Suppressor macrophage treated with lipopolysaccharide for 4 hours (primary cell): ENCODE data around the gene C11orf16.
"Not testable (repeated sequence)": the region's sequence is repeated elsewhere in the genome, so short reads cannot be mapped to it uniquely, and the experiment has no call there.

Experiments used
- DNase-seq: peaks from one replicate; pipeline ENCODE4 v3.0.0-alpha.2; 2020

C11orf16 gene

GRCh38 chr11:8935789-8936188, 3.0 kb upstream of the C11orf16 start:
- not testable (repeated sequence) for DNase-seq

DNA sequence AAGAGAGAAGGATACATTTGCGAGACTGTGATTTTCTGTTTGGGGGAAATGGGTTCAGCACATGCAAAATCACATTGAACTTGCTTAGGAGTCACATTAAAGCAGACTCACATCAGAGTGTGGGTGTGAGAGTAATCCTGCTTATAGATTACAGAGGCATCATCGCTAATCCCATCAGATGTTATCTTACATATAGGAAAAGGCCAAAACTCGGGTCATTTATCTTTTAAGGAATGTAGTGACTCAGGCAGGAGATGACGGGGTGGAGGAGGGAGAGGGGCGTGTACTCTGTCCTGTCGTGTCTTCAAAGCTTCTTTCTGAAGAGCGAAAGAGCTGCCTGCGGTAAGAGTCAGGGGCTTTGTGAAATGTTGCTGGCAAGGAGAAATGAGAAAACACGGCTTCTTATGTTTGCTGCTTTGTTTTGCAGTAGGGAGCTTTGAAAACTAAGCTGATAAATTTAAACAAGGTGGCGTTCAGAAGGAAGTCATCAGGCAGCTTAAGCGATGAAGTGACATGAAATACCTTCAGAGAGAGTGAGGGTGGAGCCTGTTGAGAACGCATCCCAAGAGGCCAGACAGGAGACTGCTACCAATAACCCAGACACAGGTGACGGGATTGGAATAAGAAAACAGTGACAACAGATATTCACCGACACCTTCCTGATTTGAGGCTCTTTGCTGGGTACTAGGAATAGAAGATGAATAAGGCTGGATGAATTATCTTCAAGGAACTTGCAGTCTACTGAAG, 2.2 kb upstream of the C11orf16 start:
- no peak for DNase-seq

- DNase-seq, result no peak
Measured at GRCh38 chr11:8933931-8934330, 1.2 kb upstream of the C11orf16 start.

DNA sequence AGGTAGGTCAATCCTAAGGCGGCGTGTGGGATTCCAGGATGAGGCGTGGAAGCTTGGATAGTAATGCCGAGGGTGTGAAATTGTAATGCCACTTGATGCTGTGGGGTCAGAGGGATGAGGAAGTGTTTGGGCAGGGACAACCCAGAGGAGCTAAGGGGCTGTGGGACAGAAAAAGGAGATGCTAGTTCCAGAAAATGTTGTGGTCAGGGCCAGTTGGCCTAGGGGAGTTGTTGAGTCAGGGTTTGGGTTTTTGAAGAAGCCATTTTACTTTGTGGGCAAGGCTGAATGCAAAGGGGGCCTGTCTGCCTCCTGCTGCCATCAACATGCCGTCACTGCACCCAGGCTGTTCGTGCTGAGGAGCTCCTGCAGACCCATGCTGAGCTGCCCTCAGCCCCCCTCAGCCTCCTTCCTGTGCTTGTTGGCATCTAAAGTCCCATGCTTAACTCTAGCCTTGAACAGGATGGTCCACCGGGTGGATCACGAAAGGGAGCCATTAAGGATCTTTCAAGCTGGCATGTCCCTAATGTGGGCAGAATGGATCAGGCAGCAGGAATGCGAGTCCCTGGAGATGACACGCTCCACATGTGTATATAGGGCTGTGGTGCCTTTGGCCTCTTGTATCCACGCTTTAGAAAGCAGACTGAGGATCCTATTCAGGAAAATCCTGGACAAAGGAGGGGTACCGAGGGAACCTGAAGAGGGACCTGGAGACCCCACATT, 2.1 kb downstream of the C11orf16 start:
- no peak for DNase-seq

- no peak for DNase-seq
Measured at GRCh38 chr11:8928981-8929615, 3.6 kb downstream of the C11orf16 start.

GRCh38 chr11:8928205-8928604, 4.5 kb downstream of the C11orf16 start:
- no peak for DNase-seq

DNA sequence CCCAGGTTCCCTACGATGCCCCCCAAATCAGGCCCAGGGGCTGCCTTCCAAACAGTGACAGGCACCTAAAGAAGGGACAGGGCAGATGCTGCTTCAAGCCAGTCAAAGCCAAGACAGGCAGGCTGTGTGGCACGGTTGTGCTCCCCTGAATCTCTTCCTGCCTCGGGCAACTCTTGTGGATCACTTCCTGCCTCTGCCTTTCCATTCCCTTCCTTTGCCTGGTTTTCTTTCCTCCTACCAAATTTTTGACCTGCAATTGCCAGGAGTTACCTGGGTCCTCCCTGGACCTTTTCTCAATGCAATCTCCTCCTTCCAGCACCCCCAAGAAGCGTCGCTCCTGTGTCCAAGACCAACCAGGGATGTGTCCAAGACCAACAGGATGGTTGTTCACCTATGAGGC, 5.5 kb downstream of the C11orf16 start:
- no peak for DNase-seq

DNA sequence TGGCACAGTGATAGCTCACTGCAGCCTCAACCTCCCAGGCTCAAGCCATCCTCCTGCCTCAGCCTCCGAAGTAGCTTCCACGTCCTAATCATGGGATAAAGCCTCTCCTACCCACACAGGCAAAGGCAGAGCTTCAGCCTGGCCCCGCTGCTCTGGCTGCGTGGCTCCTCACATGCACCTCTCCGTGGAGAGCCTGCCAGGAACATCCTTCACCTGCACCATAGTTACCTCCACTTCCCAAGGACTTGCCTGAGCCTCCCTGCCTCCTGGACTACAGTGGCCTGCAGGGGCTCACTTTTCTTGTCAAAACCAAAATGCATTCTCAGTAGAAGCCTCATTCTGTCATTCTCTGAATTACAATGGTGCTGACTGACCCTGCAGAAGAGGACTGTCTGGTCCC, 6.5 kb downstream of the C11orf16 start:
- DNase-seq, result no peak

- DNase-seq, result no peak
Measured at GRCh38 chr11:8925711-8926110, 7.0 kb downstream of the C11orf16 start.

GRCh38 chr11:8922691-8923090, 10.1 kb downstream of the C11orf16 start:
- DNase-seq, result no peak

DNA sequence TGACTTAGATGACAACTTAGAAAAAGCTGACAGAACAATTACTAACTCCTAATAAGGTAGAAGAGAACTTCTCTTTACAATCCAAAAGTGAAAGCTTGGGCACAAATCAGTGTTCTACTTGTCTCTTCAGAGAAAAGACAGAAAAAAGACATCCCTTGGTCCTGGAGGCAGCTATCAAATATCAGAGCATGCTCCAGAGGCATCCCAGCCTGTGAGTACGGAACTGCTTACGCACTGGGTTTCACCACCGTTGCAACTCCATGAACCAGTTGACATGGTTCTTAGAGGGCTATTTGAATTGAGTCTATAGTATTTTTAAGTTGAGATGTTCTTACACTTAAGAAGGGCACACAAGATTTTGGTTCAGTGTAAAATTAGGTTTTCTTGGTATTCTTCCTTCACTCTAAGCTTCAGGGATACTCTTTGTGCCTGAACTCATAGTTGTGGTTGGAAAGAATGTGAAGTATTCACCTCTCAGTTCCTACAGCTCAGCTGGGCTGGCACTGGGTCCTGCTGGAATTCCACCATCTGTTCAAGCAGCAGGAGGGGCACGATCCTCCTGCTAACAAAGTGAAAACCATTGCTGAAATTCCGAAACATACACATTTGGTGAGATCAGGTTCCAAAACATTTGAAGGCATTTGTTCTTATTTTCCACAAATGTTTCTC, 15.5 kb downstream of the C11orf16 start:
- no peak for DNase-seq

DNA sequence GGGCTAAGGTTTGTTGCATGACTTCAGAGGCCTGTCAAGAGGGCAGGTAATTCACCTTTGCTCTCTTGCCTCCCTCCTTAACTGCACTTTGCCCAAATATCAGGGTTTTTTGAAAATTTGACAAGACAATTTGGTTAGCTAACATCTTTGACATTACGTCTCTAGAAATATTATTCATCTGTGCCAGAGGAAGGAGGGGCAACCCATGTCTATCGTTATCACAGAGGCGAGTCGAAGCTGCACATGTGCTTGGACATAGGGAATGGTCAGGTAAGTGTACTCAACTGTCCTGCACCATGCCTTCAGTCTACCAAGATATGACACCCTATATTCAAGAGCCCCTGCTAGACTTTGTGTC, 18.1 kb downstream of the C11orf16 start:
- DNase-seq, result no peak

- DNase-seq, result peak; percentile 69
Measured at GRCh38 chr11:8913961-8914660, 18.6 kb downstream of the C11orf16 start.

GRCh38 chr11:8911029-8911823, 21.5 kb downstream of the C11orf16 start, which contains the start of gene AKIP1:
Gene AKIP1 (plus strand): TSS chr11:8911189. CDS start chr11:8911450, 261 bp downstream.
- peak; percentile 98 for DNase-seq

DNA sequence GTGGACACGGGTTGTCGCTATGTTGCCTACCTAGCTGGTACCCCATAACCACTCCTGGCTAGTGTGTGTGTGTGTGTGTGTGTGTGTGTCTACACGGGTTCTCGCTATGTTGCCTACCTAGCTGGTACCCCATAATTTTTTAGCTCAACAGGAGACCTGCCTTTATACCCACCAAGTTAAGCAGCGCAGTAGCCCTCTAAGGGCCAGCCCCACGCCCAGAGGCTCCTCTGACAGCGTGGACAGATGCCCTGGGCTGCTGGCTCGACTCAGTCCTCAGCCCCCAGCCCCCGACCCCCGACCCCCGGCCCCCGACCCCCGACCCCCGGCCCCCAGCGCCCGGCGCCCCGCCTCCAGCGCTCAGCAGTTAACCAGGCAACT, 22.1 kb downstream of the C11orf16 start:
- DNase-seq, result no peak

DNA sequence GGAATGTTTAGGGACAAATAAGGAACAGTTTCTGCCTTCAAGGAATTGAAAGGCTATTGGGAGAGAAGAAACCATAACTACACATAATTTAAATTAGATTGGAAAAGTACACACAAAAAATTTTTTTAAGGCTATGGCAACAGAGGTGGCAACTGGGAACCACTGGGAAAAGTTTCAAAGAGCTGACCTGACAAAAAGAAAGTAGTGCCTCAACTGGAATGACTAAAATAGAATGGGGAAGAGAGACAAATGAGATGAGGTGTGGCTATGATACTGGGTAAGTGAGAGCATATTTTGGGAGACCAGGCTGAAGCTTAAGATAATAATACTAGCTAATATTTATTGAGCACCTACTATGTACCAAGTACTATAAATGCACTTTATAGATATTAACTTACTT, 24.6 kb downstream of the C11orf16 start:
- peak; percentile 24 for DNase-seq

DNA sequence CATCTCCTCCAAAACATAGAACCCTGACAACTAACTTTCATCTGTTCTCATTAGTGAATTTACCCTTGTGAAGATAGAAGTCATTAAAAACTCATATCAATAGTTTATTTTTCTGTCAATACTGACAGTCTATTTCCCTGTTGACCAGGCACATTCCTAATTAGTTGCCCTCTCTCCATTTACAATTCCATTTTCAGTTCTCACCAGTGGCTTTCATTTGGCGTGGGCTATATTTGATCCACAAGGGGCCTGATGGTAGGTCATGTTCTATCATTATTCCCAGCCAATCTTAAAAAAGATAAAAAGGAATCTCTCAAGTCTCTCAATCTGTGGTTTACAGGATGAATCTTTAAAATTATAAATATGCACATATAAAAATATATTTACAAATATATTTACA, 25.6 kb downstream of the C11orf16 start:
- no peak for DNase-seq

GRCh38 chr11:8905528-8906165, 27.1 kb downstream of the C11orf16 start:
- DNase-seq, result no peak

DNA sequence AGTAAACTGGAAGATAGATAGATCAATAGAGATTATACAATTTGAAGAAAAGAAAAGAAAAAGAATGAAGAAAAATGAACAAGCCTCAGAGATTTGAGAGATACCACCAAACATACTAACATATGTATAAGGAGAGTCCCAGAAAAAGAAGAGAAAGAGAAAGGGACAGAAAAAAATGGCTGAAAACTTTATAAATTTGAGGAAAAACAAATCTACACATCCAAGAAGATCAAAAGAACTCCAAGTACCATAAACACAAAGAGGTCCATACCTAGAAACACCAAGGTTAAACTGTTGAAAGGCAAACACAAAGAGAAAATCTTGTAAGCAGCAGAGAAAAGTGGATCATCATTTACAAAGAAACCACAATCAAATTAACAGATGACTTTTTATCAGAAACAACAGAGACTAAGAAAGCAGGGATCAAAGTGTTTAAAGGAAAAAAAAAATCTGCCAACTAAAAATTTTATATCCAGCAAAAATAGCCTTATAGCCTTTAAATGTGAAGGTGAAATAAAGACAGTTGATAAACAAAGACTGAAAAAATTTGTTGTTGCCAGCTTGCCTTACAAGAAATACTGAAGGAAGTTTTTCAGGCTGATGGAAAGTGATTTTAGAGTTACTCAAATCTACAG, 33.5 kb downstream of the C11orf16 start:
- no peak for DNase-seq

DNA sequence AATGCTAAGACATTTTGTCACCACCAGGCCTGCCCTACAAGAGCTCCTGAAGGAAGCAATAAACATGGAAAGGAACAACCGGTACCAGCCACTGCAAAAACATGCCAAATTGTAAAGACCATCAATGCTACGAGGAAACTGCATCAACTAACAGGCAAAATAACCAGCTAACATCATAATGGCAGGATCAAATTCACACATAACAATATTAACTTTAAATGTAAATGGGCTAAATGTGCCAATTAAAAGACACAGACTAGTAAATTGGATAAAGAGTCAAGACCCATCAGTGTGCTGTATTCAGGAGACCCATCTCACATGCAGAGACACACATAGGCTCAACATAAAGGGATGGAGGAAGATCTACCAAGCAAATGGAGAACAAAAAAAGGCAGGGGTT, 41.6 kb downstream of the C11orf16 start:
- DNase-seq, result not testable (repeated sequence)

DNA sequence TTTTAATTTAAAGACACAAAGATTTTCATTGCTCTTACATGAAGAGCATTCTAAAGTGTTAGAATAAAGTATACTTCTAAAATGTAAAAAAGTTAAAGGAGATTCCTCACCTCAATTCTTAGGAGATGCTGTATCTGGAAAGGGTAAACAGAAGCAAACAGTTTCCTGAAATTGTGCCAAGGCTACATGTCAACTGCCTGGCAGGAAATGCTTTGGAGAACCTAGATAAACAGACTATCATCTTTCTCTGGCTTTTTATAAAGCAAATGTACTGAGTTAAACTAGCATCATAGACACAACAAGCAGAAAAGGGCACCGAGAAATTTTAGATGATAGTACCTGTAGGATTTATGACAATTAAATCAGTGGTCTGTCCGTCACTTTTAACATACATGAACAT, 46.4 kb downstream of the C11orf16 start:
- DNase-seq, result no peak
